ENCODE results near the gene DYNLT3.

The DYNLT3 gene

DNA sequence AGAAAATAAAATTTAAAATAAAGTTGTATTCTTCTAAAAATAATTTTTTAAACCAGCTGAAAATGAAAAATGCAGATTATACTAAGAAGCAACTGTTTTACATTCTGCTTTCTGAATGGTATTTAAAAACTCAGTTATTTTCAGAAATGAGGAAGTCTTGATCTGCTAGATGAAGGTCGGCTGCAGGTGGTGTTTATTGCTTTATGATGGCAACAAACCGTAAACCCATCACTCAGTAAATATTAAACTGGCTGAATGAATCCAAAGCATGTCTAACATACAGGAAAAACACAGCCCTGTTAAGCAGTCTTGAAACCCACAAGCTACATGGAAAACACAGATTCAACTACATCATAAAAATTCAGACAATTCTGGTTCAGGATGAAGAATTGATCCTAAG lies 29.3 kb downstream of the DYNLT3 start:
- 94% methylated on average over 2 of the region's 2 CpGs; no CpG with 5 or more reads in 1 of the 2 experiments for WGBS, 2 experiments
- no peak overlapping the region for H3K27ac ChIP-seq (ENCODE audit: insufficient read depth, low read depth, low read length, poor library complexity, severe bottlenecking)

DNA sequence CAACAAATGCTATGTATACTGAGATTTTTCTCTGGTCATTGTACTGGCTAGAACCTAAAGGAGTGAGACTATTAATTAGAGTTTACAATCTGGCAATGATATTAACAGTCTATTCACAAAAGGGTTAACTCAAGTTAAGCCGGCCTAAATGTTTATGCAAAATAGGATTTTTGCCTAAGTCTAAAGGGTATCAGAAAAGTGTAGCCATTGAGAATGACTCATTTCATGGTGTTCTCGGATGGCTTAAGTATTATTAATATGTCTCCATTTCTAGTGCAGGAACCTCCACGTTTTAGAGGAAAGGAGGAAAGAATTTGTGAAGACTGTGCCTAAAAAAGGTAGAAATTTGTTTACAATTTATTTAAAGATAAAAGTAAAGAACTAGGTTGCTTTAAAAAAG lies 29.8 kb downstream of the DYNLT3 start:
- Histone ChIP-seq H3K4me1 (ENCODE audit: control insufficient read depth, insufficient read depth, low read length) (no peaks in the 10 kb centered on the region), H3K36me3 (ENCODE audit: control insufficient read depth, insufficient read depth, low read length) (no peaks in the 10 kb centered on the region), H3K27ac (ENCODE audit: insufficient read depth, low read depth, low read length, poor library complexity, severe bottlenecking) (no peak overlapping the region), H3K4me3 (ENCODE audit: insufficient read depth, low read depth, low read length) (no peak overlapping the region), H3K27me3 (ENCODE audit: control insufficient read depth, insufficient read depth, low read length, poor library complexity, severe bottlenecking) (no peaks in the 10 kb centered on the region), H3K9me3 (ENCODE audit: control insufficient read depth, low read length) (no peaks in the 10 kb centered on the region)
- WGBS, 2 experiments: 94 to 100% methylated on average over 2 to 3 of the region's 3 CpGs

More for the DNA sequence above, 29.3 kb downstream of the DYNLT3 start:
- Histone ChIP-seq H3K9me3 (ENCODE audit: control insufficient read depth, low read length) (no peaks in the 10 kb centered on the region), H3K36me3 (ENCODE audit: control insufficient read depth, insufficient read depth, low read length) (no peaks in the 10 kb centered on the region), H3K4me3 (ENCODE audit: insufficient read depth, low read depth, low read length) (no peak overlapping the region), H3K4me1 (ENCODE audit: control insufficient read depth, insufficient read depth, low read length) (no peaks in the 10 kb centered on the region), H3K27me3 (ENCODE audit: control insufficient read depth, insufficient read depth, low read length, poor library complexity, severe bottlenecking) (no peaks in the 10 kb centered on the region)

DNA sequence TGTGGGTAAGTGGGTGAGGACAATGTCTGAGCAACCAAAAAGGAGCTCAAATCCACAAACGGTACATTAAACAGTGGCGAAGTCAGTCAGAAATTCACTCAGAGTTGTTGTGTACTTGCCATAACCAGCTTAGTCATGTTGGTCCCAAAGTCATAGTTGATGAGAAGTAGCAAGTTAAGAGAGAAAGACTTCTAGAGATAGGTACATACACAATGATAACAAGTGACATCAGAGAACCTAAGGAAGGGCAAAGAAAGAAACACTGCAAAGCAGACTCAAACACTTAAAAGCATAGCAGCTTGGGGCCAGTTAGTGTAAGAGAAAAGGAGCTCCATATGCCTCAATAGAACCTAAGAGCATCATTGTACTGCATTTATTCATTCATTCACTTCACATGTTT lies 30.2 kb downstream of the DYNLT3 start:
- no peaks in the 10 kb centered on the region for H3K9me3 ChIP-seq (ENCODE audit: control insufficient read depth, low read length)
- no peaks in the 10 kb centered on the region for H3K27me3 ChIP-seq (ENCODE audit: control insufficient read depth, insufficient read depth, low read length, poor library complexity, severe bottlenecking)
- 89 to 98% methylated on average over 2 of the region's 2 CpGs for WGBS, 2 experiments
- no peaks in the 10 kb centered on the region for H3K4me1 ChIP-seq (ENCODE audit: control insufficient read depth, insufficient read depth, low read length)
- H3K36me3 ChIP-seq (ENCODE audit: control insufficient read depth, insufficient read depth, low read length): no peaks in the 10 kb centered on the region
- no peak overlapping the region for H3K4me3 ChIP-seq (ENCODE audit: insufficient read depth, low read depth, low read length)
- H3K27ac ChIP-seq (ENCODE audit: insufficient read depth, low read depth, low read length, poor library complexity, severe bottlenecking): no peak overlapping the region

DNA sequence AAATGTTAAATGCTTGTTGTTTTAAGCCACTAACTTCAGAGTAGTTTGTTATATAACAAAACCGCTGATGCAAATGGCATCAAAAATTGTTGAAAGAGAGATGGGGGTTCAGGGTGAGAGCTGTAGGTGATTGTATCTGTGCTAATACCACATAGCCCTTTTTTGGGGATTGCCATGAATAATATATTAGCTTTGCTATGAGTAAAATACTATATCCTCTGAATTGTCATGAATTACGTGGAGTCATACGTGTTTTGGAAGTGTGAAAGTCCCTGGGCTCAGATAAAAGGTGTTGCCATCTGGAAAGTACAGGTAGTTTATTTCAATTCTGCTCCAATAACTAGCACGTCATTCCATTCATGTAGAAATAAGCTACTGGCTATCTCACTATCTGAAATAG lies 30.6 kb downstream of the DYNLT3 start:
- no peak overlapping the region for H3K4me3 ChIP-seq (ENCODE audit: insufficient read depth, low read depth, low read length)
- H3K4me1 ChIP-seq (ENCODE audit: control insufficient read depth, insufficient read depth, low read length): no peaks in the 10 kb centered on the region
- H3K27me3 ChIP-seq (ENCODE audit: control insufficient read depth, insufficient read depth, low read length, poor library complexity, severe bottlenecking): no peaks in the 10 kb centered on the region
- no peaks in the 10 kb centered on the region for H3K9me3 ChIP-seq (ENCODE audit: control insufficient read depth, low read length)
- 94 to 96% methylated on average over 3 of the region's 4 CpGs for WGBS, 2 experiments
- no peak overlapping the region for H3K27ac ChIP-seq (ENCODE audit: insufficient read depth, low read depth, low read length, poor library complexity, severe bottlenecking)
- H3K36me3 ChIP-seq (ENCODE audit: control insufficient read depth, insufficient read depth, low read length): no peaks in the 10 kb centered on the region

DNA sequence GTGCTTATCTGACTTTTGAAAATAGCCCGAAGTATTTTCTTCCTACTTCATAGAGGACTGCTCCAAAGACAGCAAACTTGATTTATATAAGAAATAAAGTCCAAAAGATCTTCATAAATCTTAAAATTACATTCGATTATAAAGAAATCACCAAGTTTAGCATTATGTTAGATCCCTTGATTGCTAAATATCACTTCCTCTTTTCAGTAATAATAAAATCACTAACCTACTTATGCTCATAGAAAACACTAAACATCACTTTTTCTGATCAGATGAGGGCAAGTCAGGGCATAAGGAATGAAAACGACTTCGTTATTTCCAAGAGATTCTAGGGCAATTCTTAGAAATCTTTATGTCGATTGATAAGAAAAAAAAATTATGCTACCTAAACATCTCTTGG lies 32.0 kb downstream of the DYNLT3 start:
- H3K4me3 ChIP-seq (ENCODE audit: insufficient read depth, low read depth, low read length): no peak overlapping the region
- H3K9me3 ChIP-seq (ENCODE audit: control insufficient read depth, low read length): no peaks in the 10 kb centered on the region
- no peaks in the 10 kb centered on the region for H3K27me3 ChIP-seq (ENCODE audit: control insufficient read depth, insufficient read depth, low read length, poor library complexity, severe bottlenecking)
- no peak overlapping the region for H3K27ac ChIP-seq (ENCODE audit: insufficient read depth, low read depth, low read length, poor library complexity, severe bottlenecking)
- WGBS, 2 experiments: 94 to 99% methylated on average over 4 to 5 of the region's 5 CpGs
- H3K4me1 ChIP-seq (ENCODE audit: control insufficient read depth, insufficient read depth, low read length): no peaks in the 10 kb centered on the region
- no peaks in the 10 kb centered on the region for H3K36me3 ChIP-seq (ENCODE audit: control insufficient read depth, insufficient read depth, low read length)

DNA sequence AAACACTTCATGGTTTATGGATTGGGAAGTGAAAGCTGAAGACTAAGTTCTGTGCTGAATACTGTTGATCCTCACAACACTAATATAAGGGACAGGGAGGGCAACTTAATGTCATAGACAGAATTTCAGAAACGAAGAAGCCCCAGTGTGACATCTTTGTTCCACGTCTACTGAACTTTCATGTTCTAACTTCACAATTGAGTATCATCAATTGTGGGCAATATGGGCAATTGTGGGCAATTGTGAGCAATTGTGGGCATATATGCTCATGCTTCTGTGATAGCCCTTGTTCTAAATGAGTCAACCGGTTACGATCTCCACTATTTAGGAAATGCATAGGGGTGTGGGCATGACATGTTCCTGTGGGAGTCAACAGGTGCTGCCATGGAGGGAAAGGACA lies 33.8 kb downstream of the DYNLT3 start:
- H3K4me3 ChIP-seq (ENCODE audit: insufficient read depth, low read depth, low read length): no peak overlapping the region
- H3K27ac ChIP-seq (ENCODE audit: insufficient read depth, low read depth, low read length, poor library complexity, severe bottlenecking): no peak overlapping the region
- H3K27me3 ChIP-seq (ENCODE audit: control insufficient read depth, insufficient read depth, low read length, poor library complexity, severe bottlenecking): no peaks in the 10 kb centered on the region
- H3K4me1 ChIP-seq (ENCODE audit: control insufficient read depth, insufficient read depth, low read length): no peaks in the 10 kb centered on the region
- WGBS, 2 experiments: 94 to 97% methylated on average over 2 to 4 of the region's 4 CpGs
- no peaks in the 10 kb centered on the region for H3K9me3 ChIP-seq (ENCODE audit: control insufficient read depth, low read length)
- no peaks in the 10 kb centered on the region for H3K36me3 ChIP-seq (ENCODE audit: control insufficient read depth, insufficient read depth, low read length)

DNA sequence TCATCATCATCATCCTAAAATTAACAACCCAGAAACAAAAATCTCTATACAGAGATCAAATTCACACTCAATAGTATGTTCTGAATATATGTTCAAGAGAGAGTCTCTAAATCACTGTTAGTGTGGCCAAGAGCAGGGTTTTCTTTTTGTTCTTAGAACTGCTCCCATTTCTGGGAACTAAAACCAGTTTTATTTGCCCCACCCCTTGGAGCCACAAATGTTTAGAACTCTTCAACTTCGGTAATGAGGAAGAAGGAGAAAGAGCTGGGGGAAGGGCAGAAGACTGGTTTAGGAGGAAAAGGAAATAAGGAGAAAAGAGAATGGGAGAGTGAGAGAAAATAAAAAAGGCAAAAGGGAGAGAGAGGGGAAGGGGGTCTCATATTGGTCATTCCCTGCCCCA lies 35.3 kb downstream of the DYNLT3 start:
- Histone ChIP-seq H3K9me3 (ENCODE audit: control insufficient read depth, low read length) (no peaks in the 10 kb centered on the region), H3K36me3 (ENCODE audit: control insufficient read depth, insufficient read depth, low read length) (no peaks in the 10 kb centered on the region), H3K27me3 (ENCODE audit: control insufficient read depth, insufficient read depth, low read length, poor library complexity, severe bottlenecking) (no peaks in the 10 kb centered on the region), H3K27ac (ENCODE audit: insufficient read depth, low read depth, low read length, poor library complexity, severe bottlenecking) (no peak overlapping the region), H3K4me1 (ENCODE audit: control insufficient read depth, insufficient read depth, low read length) (no peaks in the 10 kb centered on the region), H3K4me3 (ENCODE audit: insufficient read depth, low read depth, low read length) (no peak overlapping the region)
- WGBS, 2 experiments: 78 to 83% methylated on average over 1 of the region's 1 CpG

DNA sequence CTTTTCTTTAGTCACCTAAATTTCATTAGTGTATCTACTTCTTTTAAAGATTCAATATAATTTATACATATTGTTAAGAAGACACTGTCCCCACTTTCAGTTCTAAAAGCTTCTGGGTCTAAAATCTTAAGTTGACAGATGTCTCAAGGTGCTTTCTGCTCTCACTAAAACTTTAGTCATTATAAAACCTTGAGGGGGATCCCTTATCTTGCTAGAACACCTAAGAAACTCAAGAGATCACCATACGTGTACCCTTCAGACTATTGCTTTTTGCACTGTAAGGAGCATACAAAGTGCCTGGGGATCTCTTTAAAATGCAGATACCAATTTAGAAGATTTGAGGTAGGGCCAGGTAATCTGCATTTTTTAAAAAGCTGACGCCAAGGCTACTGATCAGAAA lies 37.4 kb downstream of the DYNLT3 start:
- no peaks in the 10 kb centered on the region for H3K27me3 ChIP-seq (ENCODE audit: control insufficient read depth, insufficient read depth, low read length, poor library complexity, severe bottlenecking)
- 87 to 94% methylated on average over 1 to 2 of the region's 2 CpGs for WGBS, 2 experiments
- H3K36me3 ChIP-seq (ENCODE audit: control insufficient read depth, insufficient read depth, low read length): no peaks in the 10 kb centered on the region
- H3K4me3 ChIP-seq (ENCODE audit: insufficient read depth, low read depth, low read length): no peak overlapping the region
- H3K27ac ChIP-seq (ENCODE audit: insufficient read depth, low read depth, low read length, poor library complexity, severe bottlenecking): no peak overlapping the region
- H3K9me3 ChIP-seq (ENCODE audit: control insufficient read depth, low read length): no peaks in the 10 kb centered on the region
- H3K4me1 ChIP-seq (ENCODE audit: control insufficient read depth, insufficient read depth, low read length): no peaks in the 10 kb centered on the region

DNA sequence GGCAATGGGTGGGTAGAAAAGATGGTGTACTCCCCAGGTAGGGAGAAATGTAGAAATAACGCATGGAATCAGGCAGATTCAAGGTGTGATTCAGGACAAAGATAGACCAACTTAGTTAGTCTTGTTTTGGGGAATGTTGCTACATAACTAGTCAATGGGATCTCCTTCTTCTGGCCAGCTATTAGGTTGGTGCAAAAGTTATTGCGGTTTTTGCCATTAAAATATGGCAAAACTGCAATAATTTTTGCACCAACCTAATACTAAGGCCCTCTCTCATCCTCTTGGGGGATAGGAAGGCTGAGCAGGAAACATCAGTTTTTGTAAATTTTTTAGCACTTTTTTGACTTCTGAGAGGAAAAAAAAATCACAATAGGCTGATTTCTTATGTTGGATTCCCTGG lies 44.3 kb downstream of the DYNLT3 start:
- H3K27ac ChIP-seq (ENCODE audit: insufficient read depth, low read depth, low read length, poor library complexity, severe bottlenecking): no peak overlapping the region
- H3K9me3 ChIP-seq (ENCODE audit: control insufficient read depth, low read length): no peaks in the 10 kb centered on the region
- WGBS, 2 experiments: 84 to 98% methylated on average over 1 to 2 of the region's 2 CpGs
- no peak overlapping the region for H3K4me3 ChIP-seq (ENCODE audit: insufficient read depth, low read depth, low read length)
- H3K4me1 ChIP-seq (ENCODE audit: control insufficient read depth, insufficient read depth, low read length): no peaks in the 10 kb centered on the region
- H3K27me3 ChIP-seq (ENCODE audit: control insufficient read depth, insufficient read depth, low read length, poor library complexity, severe bottlenecking): no peaks in the 10 kb centered on the region
- no peaks in the 10 kb centered on the region for H3K36me3 ChIP-seq (ENCODE audit: control insufficient read depth, insufficient read depth, low read length)

DNA sequence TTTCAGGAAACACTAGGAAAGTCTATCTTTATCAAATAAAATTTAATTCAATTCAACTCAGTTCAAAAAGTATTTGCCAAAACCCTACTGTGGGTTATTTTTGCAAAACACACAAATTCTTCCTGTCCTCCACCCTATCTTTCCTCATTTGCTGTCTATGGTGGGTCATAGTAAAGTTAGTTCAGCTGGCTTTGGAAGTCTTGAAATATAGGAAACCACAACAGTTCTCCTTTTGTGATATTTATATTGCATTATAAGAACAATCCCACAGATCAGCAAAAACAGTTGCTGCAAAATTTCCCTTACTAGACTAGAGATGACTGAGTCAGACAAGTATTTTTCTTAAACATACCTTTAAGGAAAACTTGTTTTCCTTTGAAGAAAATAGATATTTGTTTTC lies 45.3 kb downstream of the DYNLT3 start:
- H3K27ac ChIP-seq (ENCODE audit: insufficient read depth, low read depth, low read length, poor library complexity, severe bottlenecking): no peak overlapping the region
- no peaks in the 10 kb centered on the region for H3K9me3 ChIP-seq (ENCODE audit: control insufficient read depth, low read length)
- H3K4me1 ChIP-seq (ENCODE audit: control insufficient read depth, insufficient read depth, low read length): no peaks in the 10 kb centered on the region
- no peaks in the 10 kb centered on the region for H3K27me3 ChIP-seq (ENCODE audit: control insufficient read depth, insufficient read depth, low read length, poor library complexity, severe bottlenecking)
- H3K36me3 ChIP-seq (ENCODE audit: control insufficient read depth, insufficient read depth, low read length): no peaks in the 10 kb centered on the region
- no peak overlapping the region for H3K4me3 ChIP-seq (ENCODE audit: insufficient read depth, low read depth, low read length)

DNA sequence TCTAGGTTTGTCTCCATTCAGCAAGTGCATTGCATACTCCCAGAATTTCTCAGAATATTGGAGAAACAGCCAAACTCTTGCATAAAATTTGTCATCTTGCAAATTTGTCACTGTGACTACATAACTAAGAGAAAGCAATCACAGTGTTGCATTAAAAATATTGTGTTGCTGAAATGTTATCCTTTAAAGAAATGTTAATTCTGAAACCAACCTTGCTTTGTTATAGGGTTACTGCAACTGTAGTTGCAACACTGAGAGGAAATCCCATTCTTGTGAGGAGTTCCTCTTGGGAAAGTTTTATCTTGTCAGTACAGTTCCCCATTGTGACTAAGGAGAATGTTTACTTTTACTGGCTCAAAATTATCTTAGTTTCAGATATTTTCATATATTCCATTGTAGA lies 46.7 kb downstream of the DYNLT3 start:
- H3K27me3 ChIP-seq (ENCODE audit: control insufficient read depth, insufficient read depth, low read length, poor library complexity, severe bottlenecking): no peaks in the 10 kb centered on the region
- H3K36me3 ChIP-seq (ENCODE audit: control insufficient read depth, insufficient read depth, low read length): no peaks in the 10 kb centered on the region
- H3K4me1 ChIP-seq (ENCODE audit: control insufficient read depth, insufficient read depth, low read length): no peaks in the 10 kb centered on the region
- no peaks in the 10 kb centered on the region for H3K9me3 ChIP-seq (ENCODE audit: control insufficient read depth, low read length)
- no peak overlapping the region for H3K27ac ChIP-seq (ENCODE audit: insufficient read depth, low read depth, low read length, poor library complexity, severe bottlenecking)
- H3K4me3 ChIP-seq (ENCODE audit: insufficient read depth, low read depth, low read length): no peak overlapping the region

All from ectodermal cell (in vitro differentiated cells).